Measurements from ENCODE around the gene PRPF6. TPM values are rescaled to one million over a fixed set of nuclear protein-coding genes. Genes with fewer than 3 reads are reported as not detected.

The PRPF6 gene
- total and polyA plus RNA-seq, 2 of the 13 experiments (the other 11 are each of a cell fraction or from before 2014, with no cell fraction given) = 63.7 to 101 TPM

- no peak; the same call in 1 of the 2 replicates for TF ChIP-seq ZNF607 (CRISPR knock-in tag; IDR thresholded peaks at IDR 0.05; ENCODE audit: borderline replicate concordance)
- peak; percentile 33; the same call in 1 of the 2 replicates for TF ChIP-seq STAT5B (CRISPR knock-in tag; IDR thresholded peaks at IDR 0.05)
- TF ChIP-seq FOXC1 (CRISPR knock-in tag; IDR thresholded peaks at IDR 0.05; ENCODE audit: borderline replicate concordance) = no peak; the same call in 1 of the 2 replicates
- TF ChIP-seq ZNF597 (CRISPR knock-in tag; IDR thresholded peaks at IDR 0.05) = no peak
- TF ChIP-seq ZSCAN31 (CRISPR knock-in tag; IDR thresholded peaks at IDR 0.05; ENCODE audit: low read depth) = 0 out of 2 replicates have a peak, but pooled peaks have one; percentile 80
- no peak for TF ChIP-seq ZNF709 (CRISPR knock-in tag; IDR thresholded peaks at IDR 0.05)
- no peak; the same call in 1 of the 2 replicates for TF ChIP-seq ZGPAT (CRISPR knock-in tag; IDR thresholded peaks at IDR 0.05)
- no peak for TF ChIP-seq NAIF1 (CRISPR knock-in tag; IDR thresholded peaks at IDR 0.05; ENCODE audit: borderline replicate concordance)
- TF ChIP-seq UBTF (CRISPR knock-in tag; IDR thresholded peaks at IDR 0.05) = no peak
- TF ChIP-seq PAX8 (CRISPR knock-in tag; IDR thresholded peaks at IDR 0.05; ENCODE audit: borderline replicate concordance) = no peak
- no peak for TF ChIP-seq FOXO4 (CRISPR knock-in tag; conservative IDR thresholded peaks at IDR 0.05)
- TF ChIP-seq KDM1A (CRISPR knock-in tag; IDR thresholded peaks at IDR 0.05) = no peak
- no peak for TF ChIP-seq ZNF18 (CRISPR knock-in tag; IDR thresholded peaks at IDR 0.05; ENCODE audit: insufficient replicate concordance)
- TF ChIP-seq PAWR (CRISPR knock-in tag; IDR thresholded peaks at IDR 0.05; ENCODE audit: borderline replicate concordance) = no peak
- TF ChIP-seq ZNF687 (CRISPR knock-in tag; IDR thresholded peaks at IDR 0.05) = peak; percentile 70
Measured at GRCh38 chr20:64040231-64041039, 59.5 kb downstream of the PRPF6 start (continued).

Data from HepG2 (cell line).